ENCODE data around the gene TMEM33. TPM values are rescaled to one million over a fixed set of nuclear protein-coding genes. Genes with fewer than 3 reads are reported as not detected.
"Not testable (repeated sequence)": the region's sequence is repeated elsewhere in the genome, so short reads cannot be mapped to it uniquely, and the experiment has no call there.

Gene TMEM33, protein sequence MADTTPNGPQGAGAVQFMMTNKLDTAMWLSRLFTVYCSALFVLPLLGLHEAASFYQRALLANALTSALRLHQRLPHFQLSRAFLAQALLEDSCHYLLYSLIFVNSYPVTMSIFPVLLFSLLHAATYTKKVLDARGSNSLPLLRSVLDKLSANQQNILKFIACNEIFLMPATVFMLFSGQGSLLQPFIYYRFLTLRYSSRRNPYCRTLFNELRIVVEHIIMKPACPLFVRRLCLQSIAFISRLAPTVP
- polyA plus RNA-seq (ENCODE audit: insufficient read length), result 18.3 TPM

GRCh38 chr4:41934901-41935651 is at the start of gene TMEM33:
TSS of gene TMEM33 (plus strand) at chr4:41935429. CDS start at chr4:41935485, 56 bp downstream.
- peak; percentile 75 for DNase-seq (ENCODE audit: low read depth)

DNA sequence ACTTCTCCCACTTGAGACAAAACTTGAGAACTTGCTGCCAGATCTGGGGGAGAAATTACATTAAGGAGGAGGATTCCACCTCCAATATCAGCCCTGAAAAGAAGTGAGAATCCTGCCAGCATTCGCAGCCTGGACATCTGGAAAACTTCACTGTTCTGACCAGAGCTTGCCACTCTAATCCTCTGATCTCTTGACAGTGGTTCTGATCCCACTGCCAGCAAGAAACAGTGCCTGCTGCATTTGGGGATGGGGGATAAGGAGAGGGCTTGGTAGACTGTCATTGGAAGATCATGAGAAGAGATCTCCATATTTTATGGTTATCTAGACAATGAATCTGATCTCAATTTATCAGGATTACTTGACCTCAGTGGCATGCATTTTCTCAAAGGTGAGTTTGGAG is 49.8 kb upstream of the TMEM33 start:
- no peak for DNase-seq (ENCODE audit: low read depth)

- DNase-seq (ENCODE audit: low read depth), result no peak
Measured at GRCh38 chr4:41887277-41887676, 48.0 kb upstream of the TMEM33 start.

- DNase-seq (ENCODE audit: low read depth), result no peak
Measured at GRCh38 chr4:41887821-41888686, 47.2 kb upstream of the TMEM33 start.

DNA sequence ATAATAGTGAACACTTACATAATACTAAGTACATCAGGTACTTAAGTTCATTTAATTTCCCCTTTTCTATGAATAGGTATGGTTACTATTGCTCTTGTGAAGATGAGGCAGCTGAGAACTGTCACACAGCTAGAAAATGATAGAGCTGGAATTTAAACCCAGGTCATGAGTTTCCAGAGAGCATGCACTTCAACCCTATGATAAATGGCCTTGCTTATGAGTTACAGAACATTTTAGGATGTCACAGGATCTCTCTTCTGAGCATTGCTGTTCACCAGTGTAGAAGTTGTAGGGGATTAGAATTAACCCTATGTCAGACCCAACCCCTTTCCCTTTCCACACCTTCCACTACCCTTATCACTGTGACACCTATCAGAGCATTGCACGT is 46.5 kb upstream of the TMEM33 start:
- DNase-seq (ENCODE audit: low read depth), result no peak

GRCh38 chr4:41889317-41889716 is 45.9 kb upstream of the TMEM33 start:
- DNase-seq (ENCODE audit: low read depth), result no peak

GRCh38 chr4:41890085-41890484 is 45.1 kb upstream of the TMEM33 start:
- no peak for DNase-seq (ENCODE audit: low read depth)

- DNase-seq (ENCODE audit: low read depth), result no peak
Measured at GRCh38 chr4:41896648-41897047, 38.6 kb upstream of the TMEM33 start.

- no peak for DNase-seq (ENCODE audit: low read depth)
Measured at GRCh38 chr4:41897698-41898097, 37.5 kb upstream of the TMEM33 start.

DNA sequence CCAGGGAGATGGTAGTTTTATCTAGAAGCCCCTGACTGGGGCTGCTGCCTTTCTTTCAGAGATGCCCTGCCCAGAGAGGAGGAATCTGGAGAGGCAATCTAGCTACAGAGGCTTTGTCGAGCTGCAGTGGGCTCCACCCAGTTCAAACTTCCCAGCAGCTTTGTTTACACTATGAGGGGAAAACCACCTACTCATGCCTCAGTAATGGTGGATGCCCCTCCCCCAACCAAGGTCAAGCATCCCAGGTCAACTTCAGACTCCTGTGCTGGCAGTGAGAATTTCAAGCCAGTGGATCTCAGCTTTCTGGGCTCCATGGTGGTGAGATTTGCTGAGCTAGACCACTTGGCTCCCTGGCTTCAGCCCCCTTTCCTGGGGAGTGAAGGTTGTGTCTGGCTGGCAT is 26.1 kb upstream of the TMEM33 start:
- not testable (repeated sequence) for DNase-seq (ENCODE audit: low read depth)

GRCh38 chr4:41912546-41912945 is 22.7 kb upstream of the TMEM33 start:
- no peak for DNase-seq (ENCODE audit: low read depth)

DNA sequence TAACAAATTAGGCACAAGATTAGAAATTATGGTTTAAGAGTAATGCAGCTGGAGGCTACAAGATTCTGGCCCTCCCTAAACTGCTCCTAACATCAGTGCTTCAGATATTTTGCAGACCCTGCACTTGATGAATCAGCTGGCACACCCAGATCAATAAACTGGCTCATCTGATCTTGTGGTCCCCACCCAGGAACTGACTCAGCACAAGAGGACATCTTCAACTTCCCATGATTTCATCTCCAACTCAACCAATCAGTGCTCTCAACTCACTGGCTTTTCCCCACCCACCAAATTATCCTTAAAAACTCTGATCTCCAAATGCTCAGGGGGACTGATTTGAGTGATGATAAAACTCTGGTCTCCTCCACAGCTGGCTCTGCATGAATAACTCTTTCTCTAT is 21.7 kb upstream of the TMEM33 start:
- no peak for DNase-seq (ENCODE audit: low read depth)

DNA sequence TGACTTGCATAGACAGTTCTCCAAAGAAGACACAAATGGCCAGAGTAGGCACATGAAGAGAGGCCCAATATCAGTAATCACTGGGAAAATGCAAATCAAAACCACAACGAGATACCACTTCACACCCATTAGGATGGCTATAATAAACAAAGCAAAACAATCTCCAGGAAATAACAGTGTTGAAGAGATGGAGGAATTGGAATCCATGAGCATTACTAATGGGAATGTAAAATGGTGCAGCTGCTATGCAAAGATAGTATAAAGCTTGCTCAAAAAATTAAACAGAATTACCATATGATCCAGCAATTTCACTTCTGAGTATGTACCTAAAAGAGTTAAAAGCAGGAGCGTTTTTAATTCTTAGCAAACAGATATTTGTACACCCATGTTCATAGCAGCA is 17.0 kb upstream of the TMEM33 start:
- DNase-seq (ENCODE audit: low read depth), result no peak

- DNase-seq (ENCODE audit: low read depth), result not testable (repeated sequence)
Measured at GRCh38 chr4:41920416-41920815, 14.8 kb upstream of the TMEM33 start.

GRCh38 chr4:41921476-41921875 is 13.8 kb upstream of the TMEM33 start:
- DNase-seq (ENCODE audit: low read depth), result no peak

- no peak for DNase-seq (ENCODE audit: low read depth)
Measured at GRCh38 chr4:41927796-41928499, 7.3 kb upstream of the TMEM33 start.

DNA sequence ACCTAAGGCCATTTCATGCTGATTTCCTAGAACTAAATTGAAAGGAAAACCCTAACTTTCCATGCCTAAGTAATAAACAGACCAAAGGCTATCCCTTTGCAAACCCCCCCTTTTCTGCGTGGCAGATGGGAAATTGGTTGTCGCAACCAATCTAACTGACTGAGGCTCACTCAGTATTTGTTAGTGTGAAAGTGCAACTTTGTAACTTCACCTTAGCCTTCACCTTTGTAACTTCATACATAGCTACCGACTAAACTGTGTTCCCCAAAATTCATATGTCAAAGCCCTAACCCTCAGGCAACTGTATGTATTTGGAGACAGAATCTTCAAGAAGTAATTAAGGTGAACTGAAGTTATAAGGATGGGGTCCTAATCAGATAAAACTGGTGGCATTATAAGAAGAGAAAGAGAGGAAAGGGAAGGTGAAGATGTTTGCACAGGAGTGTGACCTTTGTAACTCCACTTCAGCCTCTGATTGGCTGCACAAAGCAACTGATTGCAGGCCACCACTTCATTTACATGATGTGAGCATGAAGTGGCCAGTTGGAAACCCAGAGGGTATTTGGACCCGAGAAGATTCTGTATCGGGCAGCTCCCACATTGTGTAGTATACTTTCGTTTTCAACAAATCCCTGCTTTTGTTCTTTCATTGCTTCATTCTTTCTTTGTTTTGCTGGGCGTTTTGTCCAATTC is 4.9 kb upstream of the TMEM33 start:
- no peak for DNase-seq (ENCODE audit: low read depth)

GRCh38 chr4:41932988-41933387 is 2.2 kb upstream of the TMEM33 start:
- DNase-seq (ENCODE audit: low read depth), result no peak

- no peak for DNase-seq (ENCODE audit: low read depth)
Measured at GRCh38 chr4:41933997-41934503, 1.2 kb upstream of the TMEM33 start.

DNA sequence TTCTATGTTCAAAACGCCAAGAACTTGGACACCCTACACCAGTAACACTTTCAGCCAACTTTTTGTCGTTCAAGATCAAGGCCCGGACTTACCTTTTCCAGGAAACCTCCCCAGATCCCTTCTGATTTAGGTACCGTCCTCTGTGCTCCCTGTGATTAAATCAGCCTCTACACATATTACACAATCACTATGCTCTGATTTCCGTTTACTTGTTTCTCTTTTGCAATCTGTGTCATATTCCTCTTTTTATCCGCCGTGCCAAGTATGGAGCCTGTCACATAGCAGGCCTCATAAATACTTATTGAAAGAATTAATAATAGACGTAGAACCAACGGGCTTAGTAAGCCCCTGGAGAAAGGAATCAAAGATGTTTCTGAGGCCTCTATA is 722 bp upstream of the TMEM33 start:
- DNase-seq (ENCODE audit: low read depth), result no peak

- no peak for DNase-seq (ENCODE audit: low read depth)
Measured at GRCh38 chr4:41935652-41936021, 408 bp downstream of the TMEM33 start.

Measured in forelimb muscle (tissue), 1 donor.